SK-N-SH treated with all-trans-retinoic acid at 6 μM for 48 hours (cell line): ENCODE measurements around the gene SLC13A3.

ENCODE experiments used
- ATAC-seq: fragments of 200-7000 bp; cut with Tn5 transposase; 3 replicates; pipeline ENCODE4 v1.9.1; 2020; ENCODE audit warnings: mild to moderate bottlenecking, moderate library complexity
- CREB5 ChIP-seq: fragments of 250-450 bp; sonication (Bioruptor Pico); IDR thresholded peaks from 2 replicates; pipeline ENCODE4 v1.5.1; 2020; ENCODE audit warnings: low read depth, mild to moderate bottlenecking, moderate library complexity
- CSDC2 ChIP-seq: fragments of 250-450 bp; sonication (Bioruptor Pico); IDR thresholded peaks from 2 replicates; pipeline ENCODE4 v1.5.0; 2020; ENCODE audit warnings: mild to moderate bottlenecking, moderate library complexity
- ESRRG ChIP-seq: fragments of 250-450 bp; sonication (Bioruptor Pico); IDR thresholded peaks from 2 replicates; pipeline ENCODE4 v1.6.1; 2021; ENCODE audit warnings: mild to moderate bottlenecking
- ISL1 ChIP-seq: fragments of 250-450 bp; sonication (Bioruptor Pico); IDR thresholded peaks from 2 replicates; pipeline ENCODE4 v2.1.2; 2022; ENCODE audit warnings: mild to moderate bottlenecking, moderate library complexity
- OSR1 ChIP-seq: fragments of 250-450 bp; sonication (Bioruptor Pico); IDR thresholded peaks from 2 replicates; pipeline ENCODE4 v1.8.0; 2022; ENCODE audit warnings: moderate library complexity, mild to moderate bottlenecking, inconsistent platforms
- PPARA ChIP-seq: fragments of 250-450 bp; sonication (Bioruptor Pico); IDR thresholded peaks from 2 replicates; pipeline ENCODE4 v1.5.0; 2020; ENCODE audit warnings: mild to moderate bottlenecking, borderline replicate concordance
- SNAI2 ChIP-seq: fragments of 250-450 bp; sonication (Bioruptor Pico); IDR thresholded peaks from 2 replicates; pipeline ENCODE4 v1.5.0; 2020; ENCODE audit warnings: mild to moderate bottlenecking, moderate library complexity
- TOX ChIP-seq: fragments of 250-450 bp; sonication (Bioruptor Pico); IDR thresholded peaks from 2 replicates; pipeline ENCODE4 v1.8.0; 2021; ENCODE audit warnings: mild to moderate bottlenecking, moderate library complexity, borderline replicate concordance
- TSHZ2 ChIP-seq: fragments of 250-450 bp; sonication (Bioruptor Pico); IDR thresholded peaks from 2 replicates; pipeline ENCODE4 v1.5.0; 2020; ENCODE audit warnings: mild to moderate bottlenecking, moderate library complexity
- ZC3H10 ChIP-seq: fragments of 250-450 bp; sonication (Bioruptor Pico); IDR thresholded peaks from 2 replicates; pipeline ENCODE4 v1.5.1; 2021; ENCODE audit warnings: mild to moderate bottlenecking, moderate library complexity
- ZFP3 ChIP-seq: fragments of 250-450 bp; sonication (Bioruptor Pico); IDR thresholded peaks from 2 replicates; pipeline ENCODE4 v1.5.0; 2020; ENCODE audit warnings: mild to moderate bottlenecking, moderate library complexity
- ZFP30 ChIP-seq: fragments of 450-650 bp; formaldehyde crosslinking; IDR thresholded peaks from 2 replicates; pipeline ENCODE4 v1.5.0; 2022; ENCODE audit warnings: mild to moderate bottlenecking, moderate library complexity
- ZNF565 ChIP-seq: fragments of 450-650 bp; formaldehyde crosslinking; conservative IDR thresholded peaks from 2 replicates; pipeline ENCODE4 v1.5.0; 2020; ENCODE audit warnings: low read depth, mild to moderate bottlenecking, moderate library complexity
- ZNF70 ChIP-seq: fragments of 450-650 bp; formaldehyde crosslinking; IDR thresholded peaks from 2 replicates; pipeline ENCODE4 v1.5.0; 2020; ENCODE audit warnings: mild to moderate bottlenecking, moderate library complexity
- ZNF8 ChIP-seq: fragments of 450-650 bp; formaldehyde crosslinking; IDR thresholded peaks from 2 replicates; pipeline ENCODE4 v1.5.0; 2020; ENCODE audit warnings: mild to moderate bottlenecking, moderate library complexity
- TF ChIP-seq, protein P1 (sequence below): fragments of 250-450 bp; sonication (Bioruptor Pico); IDR thresholded peaks from 2 replicates; pipeline ENCODE4 v1.5.1; 2021; ENCODE audit warnings: mild to moderate bottlenecking, moderate library complexity
- TF ChIP-seq, protein P2 (sequence below): fragments of 250-450 bp; sonication (Bioruptor Pico); IDR thresholded peaks from 2 replicates; pipeline ENCODE4 v1.8.0; 2021; ENCODE audit warnings: low read depth, mild to moderate bottlenecking, moderate library complexity, borderline replicate concordance

Gene SLC13A3

GRCh38 chr20:46696791-46697279 is 45.6 kb upstream of the SLC13A3 start:
- ATAC-seq, result no peak
- TF ChIP-seq, protein P1, sequence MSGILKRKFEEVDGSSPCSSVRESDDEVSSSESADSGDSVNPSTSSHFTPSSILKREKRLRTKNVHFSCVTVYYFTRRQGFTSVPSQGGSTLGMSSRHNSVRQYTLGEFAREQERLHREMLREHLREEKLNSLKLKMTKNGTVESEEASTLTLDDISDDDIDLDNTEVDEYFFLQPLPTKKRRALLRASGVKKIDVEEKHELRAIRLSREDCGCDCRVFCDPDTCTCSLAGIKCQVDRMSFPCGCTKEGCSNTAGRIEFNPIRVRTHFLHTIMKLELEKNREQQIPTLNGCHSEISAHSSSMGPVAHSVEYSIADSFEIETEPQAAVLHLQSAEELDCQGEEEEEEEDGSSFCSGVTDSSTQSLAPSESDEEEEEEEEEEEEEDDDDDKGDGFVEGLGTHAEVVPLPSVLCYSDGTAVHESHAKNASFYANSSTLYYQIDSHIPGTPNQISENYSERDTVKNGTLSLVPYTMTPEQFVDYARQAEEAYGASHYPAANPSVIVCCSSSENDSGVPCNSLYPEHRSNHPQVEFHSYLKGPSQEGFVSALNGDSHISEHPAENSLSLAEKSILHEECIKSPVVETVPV (CRISPR knock-in tag), result no peak
- TF ChIP-seq ZNF70 (CRISPR knock-in tag), result no peak
- no peak for TF ChIP-seq ESRRG (CRISPR knock-in tag)
- TF ChIP-seq CREB5 (CRISPR knock-in tag), result no peak
- no peak for TF ChIP-seq ZC3H10 (CRISPR knock-in tag)

GRCh38 chr20:46695892-46696291 is 44.6 kb upstream of the SLC13A3 start:
- no peak for TF ChIP-seq ZNF565 (CRISPR knock-in tag)
- no peak for TF ChIP-seq CSDC2 (CRISPR knock-in tag)
- TF ChIP-seq SNAI2, result no peak
- no peak for TF ChIP-seq ZC3H10 (CRISPR knock-in tag)
- TF ChIP-seq, protein P2, sequence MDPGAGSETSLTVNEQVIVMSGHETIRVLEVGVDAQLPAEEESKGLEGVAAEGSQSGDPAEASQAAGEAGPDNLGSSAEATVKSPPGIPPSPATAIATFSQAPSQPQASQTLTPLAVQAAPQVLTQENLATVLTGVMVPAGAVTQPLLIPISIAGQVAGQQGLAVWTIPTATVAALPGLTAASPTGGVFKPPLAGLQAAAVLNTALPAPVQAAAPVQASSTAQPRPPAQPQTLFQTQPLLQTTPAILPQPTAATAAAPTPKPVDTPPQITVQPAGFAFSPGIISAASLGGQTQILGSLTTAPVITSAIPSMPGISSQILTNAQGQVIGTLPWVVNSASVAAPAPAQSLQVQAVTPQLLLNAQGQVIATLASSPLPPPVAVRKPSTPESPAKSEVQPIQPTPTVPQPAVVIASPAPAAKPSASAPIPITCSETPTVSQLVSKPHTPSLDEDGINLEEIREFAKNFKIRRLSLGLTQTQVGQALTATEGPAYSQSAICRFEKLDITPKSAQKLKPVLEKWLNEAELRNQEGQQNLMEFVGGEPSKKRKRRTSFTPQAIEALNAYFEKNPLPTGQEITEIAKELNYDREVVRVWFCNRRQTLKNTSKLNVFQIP (CRISPR knock-in tag), result no peak
- TF ChIP-seq OSR1 (CRISPR knock-in tag), result no peak
- no peak for TF ChIP-seq PPARA (CRISPR knock-in tag)
- no peak for TF ChIP-seq ZFP30 (CRISPR knock-in tag)
- TF ChIP-seq, all 23 proteins: peak for 0
- no peak; the same call in 2 of the 3 replicates for ATAC-seq

- peak; percentile 76 for ATAC-seq
- TF ChIP-seq SNAI2, result no peak
- no peak for TF ChIP-seq TSHZ2 (CRISPR knock-in tag)
- no peak for TF ChIP-seq ZFP30 (CRISPR knock-in tag)
- TF ChIP-seq PPARA (CRISPR knock-in tag), result no peak
- no peak for TF ChIP-seq CREB5 (CRISPR knock-in tag)
- TF ChIP-seq ESRRG (CRISPR knock-in tag), result no peak
- TF ChIP-seq ZC3H10 (CRISPR knock-in tag), result no peak
- no peak for TF ChIP-seq ZFP3 (CRISPR knock-in tag)
- TF ChIP-seq ISL1 (CRISPR knock-in tag), result no peak
- TF ChIP-seq ZNF565 (CRISPR knock-in tag), result no peak
- no peak for TF ChIP-seq ZNF8 (CRISPR knock-in tag)
- TF ChIP-seq, protein P2 (CRISPR knock-in tag), result no peak
- no peak for TF ChIP-seq TOX (CRISPR knock-in tag)
- TF ChIP-seq CSDC2 (CRISPR knock-in tag), result no peak
- TF ChIP-seq ZNF70 (CRISPR knock-in tag), result no peak
- TF ChIP-seq, all 23 proteins: peak for 0
These were observed 43.2 kb upstream of the SLC13A3 start for GRCh38 chr20:46694484-46694883.
